NCI-H1694 treated with DMSO at 0.1 percent for 48 hours (cell line): Measurements from ENCODE around the gene RP2.

ENCODE experiments used
- DNase-seq: peaks from one replicate; lab custom pipeline; 2025; lab: John Stamatoyannopoulos, UW

The RP2 gene

GRCh38 chrX:46844913-46845312 lies 8.1 kb downstream of the RP2 start:
- no peak for DNase-seq

GRCh38 chrX:46849933-46850332 lies 13.1 kb downstream of the RP2 start:
- no peak for DNase-seq

GRCh38 chrX:46850771-46851170 lies 13.9 kb downstream of the RP2 start:
- DNase-seq = no peak

DNA sequence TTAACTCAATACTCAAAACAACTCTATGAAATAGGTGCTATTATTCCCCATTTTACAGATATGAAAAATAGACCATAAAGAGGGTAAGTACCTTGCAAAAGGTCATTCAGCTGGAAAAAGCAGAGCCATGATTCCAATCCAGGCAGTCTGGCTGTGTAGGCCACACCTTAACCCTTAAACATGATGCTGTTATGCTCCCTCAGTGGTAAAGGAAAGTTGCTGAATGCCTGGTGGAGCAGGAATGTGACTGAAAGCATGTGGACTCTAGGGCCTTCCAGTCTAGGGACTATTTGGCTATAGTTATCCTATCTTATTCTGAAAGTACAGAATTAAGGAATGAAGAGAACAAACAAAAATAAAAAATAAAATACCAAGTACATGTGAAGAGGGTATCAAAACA lies 19.6 kb downstream of the RP2 start:
- no peak for DNase-seq

DNA sequence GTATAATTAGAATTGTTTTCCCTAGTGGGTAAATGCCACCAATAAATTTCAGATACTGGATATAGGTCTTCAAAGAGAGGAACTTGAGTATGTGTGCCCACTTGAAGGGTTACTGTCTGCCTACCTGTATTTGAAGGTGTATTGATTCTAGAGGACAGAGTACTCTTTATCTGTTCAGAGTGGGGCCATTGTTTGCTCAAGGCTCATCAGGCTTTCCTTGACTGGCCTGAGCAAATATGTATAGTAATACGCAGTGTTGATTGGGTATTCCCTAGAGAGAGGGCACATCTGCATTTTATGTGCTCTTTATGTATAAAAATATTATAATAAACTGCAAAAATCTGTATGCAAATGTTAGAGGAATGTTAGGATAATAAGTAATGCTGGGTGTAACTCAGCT lies 23.7 kb downstream of the RP2 start:
- no peak for DNase-seq

- DNase-seq = no peak
These were observed 26.2 kb downstream of the RP2 start for GRCh38 chrX:46863072-46863471.

- DNase-seq = no peak
These were observed 27.8 kb downstream of the RP2 start for GRCh38 chrX:46864606-46865005.

GRCh38 chrX:46865281-46865680 lies 28.4 kb downstream of the RP2 start:
- DNase-seq = no peak

GRCh38 chrX:46866726-46867125 lies 29.9 kb downstream of the RP2 start:
- no peak for DNase-seq

GRCh38 chrX:46873746-46874145 lies 36.9 kb downstream of the RP2 start:
- no peak for DNase-seq

GRCh38 chrX:46876901-46877300 lies 40.1 kb downstream of the RP2 start:
- no peak for DNase-seq

- DNase-seq = no peak
These were observed 45.4 kb downstream of the RP2 start for GRCh38 chrX:46882266-46882665.

- DNase-seq = no peak
These were observed 48.0 kb downstream of the RP2 start for GRCh38 chrX:46884799-46885198.

DNA sequence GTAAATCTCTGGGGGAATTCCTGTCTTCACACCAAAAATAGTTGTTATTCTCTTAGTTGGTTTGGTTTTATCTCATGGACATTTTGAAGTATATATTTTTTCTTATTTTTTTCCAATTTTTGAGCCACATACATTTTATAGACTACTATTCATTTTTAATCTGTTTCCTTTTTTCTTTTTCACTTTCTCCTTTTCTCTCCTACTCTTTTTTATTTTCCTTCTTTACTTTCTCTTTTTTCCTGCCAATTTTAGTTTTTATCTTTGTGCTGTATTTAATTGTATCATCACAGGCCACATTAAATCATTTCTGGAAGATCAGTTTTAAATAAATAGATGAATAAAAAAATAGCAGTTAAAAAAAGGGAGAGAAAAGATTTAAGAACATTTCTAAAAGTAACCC lies 61.4 kb downstream of the RP2 start:
- no peak for DNase-seq

DNA sequence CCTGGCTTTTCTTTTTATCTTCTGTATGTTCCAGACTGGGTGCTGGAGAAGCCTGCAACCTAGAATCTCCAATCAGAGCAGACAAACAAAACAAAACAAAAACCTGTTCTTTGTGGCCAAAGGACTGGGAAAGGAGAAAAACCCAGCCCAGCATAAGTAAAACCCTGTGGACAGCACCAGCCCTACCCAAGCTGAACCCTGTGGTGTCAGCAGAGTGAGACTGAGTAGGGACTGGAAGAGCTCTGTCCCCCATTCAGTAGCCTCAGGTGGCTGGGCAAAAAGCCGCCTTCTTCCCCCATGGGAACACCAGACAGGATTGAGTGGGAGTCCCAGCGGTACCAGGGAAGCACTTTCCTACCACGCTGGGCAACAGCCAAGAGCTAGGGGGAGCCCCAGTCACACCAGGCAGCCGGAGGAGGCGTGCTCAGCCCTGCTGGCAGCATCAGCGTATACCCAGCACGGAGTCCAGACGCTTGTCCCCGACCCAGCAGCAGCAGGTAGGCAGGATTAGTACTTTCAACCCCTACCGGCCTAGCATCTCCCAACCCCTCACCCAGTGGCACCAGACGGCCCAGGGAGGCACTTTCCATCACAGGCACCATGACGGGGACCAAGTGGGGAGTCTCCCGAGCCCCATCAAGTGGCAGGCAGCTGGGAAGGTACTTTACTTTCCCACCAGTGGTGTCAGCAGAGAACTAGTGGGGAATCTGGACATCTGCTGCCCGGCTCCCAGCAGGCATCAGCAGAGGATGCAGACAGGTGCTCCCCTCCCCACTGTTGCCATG lies 66.8 kb downstream of the RP2 start:
- DNase-seq = peak; percentile 89

GRCh38 chrX:46904626-46905025 lies 67.8 kb downstream of the RP2 start:
- DNase-seq = no peak

DNA sequence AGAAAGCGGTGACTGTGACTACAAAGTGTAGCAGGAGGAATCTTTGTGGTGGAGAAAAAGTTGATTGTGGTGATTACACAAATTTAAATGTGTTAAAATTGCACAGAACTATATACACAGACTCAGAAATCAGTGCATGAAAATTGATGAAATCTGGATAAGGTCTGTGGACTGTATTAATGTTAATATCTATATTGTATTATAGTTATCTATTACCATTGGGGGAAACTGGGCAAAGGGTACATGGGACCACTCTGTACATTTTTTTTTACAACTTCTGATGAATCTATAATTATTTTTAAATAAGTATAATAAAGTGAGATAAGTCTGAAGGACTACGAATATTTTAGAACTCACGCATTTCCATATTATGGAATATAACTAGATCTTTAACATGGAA lies 73.6 kb downstream of the RP2 start:
- DNase-seq = no peak

- peak; percentile 50 for DNase-seq
These were observed 75.3 kb downstream of the RP2 start, which contains the start of gene JADE3 for GRCh38 chrX:46912098-46912602. JADE3 (plus strand) TSS chrX:46912421; CDS start chrX:46984895, 72,474 bp downstream.

DNA sequence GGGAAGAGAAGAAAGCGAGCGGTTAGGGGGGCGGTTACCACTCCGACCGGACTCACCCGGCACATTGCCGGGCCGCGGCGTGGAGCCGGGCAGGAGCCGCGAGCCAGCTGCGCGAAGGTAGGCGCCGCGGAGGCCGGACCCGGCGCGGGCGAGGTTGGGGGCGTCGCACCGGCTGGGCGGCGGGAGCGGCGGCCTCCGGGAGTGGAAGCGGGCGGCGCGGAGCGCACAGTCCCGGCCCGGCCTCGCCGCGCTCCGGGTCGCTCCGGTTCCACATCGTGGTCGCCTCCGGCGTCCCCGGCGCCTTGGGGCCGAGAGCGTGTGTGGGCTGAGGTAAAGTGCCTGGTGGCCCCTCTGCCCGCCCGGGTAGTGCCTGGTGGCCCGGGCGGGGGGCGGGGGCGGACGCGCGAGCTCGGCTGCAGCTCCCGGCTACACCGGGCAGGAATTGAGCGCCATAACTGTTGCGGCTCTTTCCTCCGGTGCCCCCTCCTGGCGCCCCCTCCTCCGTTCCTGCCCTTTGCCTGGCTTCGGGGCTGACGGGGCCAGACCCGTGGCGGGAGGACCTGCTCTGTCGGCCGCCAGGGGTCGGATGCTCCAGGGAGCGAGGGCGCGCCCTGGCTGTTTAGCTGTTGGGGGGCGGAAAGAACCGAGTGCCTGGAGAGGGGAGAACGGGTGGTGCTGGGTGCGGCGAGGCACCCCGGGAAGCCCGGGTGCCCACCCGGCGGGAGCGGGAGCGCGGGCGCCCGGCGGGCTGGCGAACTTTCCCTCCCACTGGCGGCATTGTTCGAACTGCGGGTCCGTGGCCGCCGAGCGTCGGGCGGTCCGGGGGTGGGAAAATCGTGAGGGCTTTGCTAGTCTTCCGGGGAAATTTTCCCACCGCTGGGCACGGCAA lies 76.0 kb downstream of the RP2 start:
- peak; percentile 5 for DNase-seq

DNA sequence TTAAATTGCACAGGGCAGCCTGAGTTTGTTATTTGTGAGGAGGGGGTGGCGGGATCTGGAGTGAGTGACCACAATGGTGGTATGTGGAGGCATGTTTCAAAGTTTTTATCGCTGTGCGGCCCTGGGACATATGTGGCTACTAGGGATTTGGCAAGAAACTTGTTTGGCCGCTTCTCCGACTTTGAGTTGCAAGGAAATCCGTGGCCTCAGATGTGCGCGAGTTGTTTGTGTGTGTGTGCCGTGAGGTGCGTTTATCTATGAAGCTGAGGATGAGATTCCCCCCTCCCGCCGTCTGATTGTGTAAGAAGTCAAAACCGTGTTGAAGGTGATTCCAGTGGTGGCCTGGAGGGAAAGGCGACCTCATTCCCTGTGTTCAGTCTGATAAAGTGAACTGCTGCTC lies 76.8 kb downstream of the RP2 start:
- DNase-seq = no peak

DNA sequence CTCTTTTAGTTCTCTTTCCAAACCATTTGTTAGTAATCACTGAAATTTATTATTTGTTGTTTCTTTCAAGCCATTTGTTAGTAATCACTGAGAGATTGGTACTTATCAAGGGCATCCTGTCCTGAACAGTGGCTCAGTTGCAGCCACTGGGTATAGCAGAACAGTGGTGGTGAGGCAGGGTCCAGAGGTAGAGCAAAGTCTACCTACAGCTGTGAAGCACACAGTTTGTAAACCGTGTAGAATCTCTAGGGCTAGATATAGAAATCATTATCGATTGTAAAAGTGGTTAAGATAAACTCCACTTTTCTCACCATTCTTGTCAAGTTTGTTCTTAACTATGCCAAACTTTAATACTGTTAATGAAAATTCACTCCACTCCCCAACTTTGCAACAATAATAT lies 79.4 kb downstream of the RP2 start:
- DNase-seq = no peak

- no peak for DNase-seq
These were observed 80.8 kb downstream of the RP2 start for GRCh38 chrX:46917622-46918021.

DNA sequence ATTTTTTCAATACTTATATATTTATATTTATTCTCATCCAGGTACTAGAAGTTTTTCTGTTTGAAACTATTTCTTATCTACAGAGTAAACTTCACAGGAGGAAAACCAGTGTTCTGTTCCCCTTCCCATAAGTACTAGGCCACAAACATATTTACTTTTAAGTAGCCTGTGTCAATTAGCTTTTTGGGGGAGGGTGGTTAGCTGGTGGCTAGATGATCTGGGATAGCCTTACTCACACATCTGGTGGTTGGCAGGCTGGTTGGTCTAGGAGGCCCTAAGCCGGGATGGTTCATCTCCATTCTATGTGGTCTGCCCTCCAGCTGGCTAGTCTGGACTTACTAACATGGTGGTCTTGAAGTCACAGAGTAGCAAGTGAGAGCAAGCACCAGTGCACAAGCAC lies 81.6 kb downstream of the RP2 start:
- DNase-seq = no peak
